ENCODE data around the gene NBAS. TPM values are rescaled to one million over a fixed set of nuclear protein-coding genes. Genes with fewer than 3 reads are reported as not detected.

Gene NBAS
- total and polyA plus RNA-seq, 10 of the 15 experiments (the other 5 are each of a cell fraction or from before 2014, with no cell fraction given), result 4.3 to 32.7 (median 20.8) TPM

GRCh38 chr2:15450808-15451207, 110.3 kb downstream of the NBAS start:
- H3K9me3 ChIP-seq (replicated peaks; ENCODE audit: control insufficient read depth, insufficient read depth, low read length), result no peaks in the 10 kb centered on the region
- 100% methylated on average over 2 of the region's 2 CpGs for WGBS (ENCODE audit: insufficient coverage, insufficient replicate concordance, low lambda C conversion rate, missing lambda C conversion rate)
- DNase-seq (ENCODE audit: low read depth, low spot score), result no peak
- H2AFZ ChIP-seq (ENCODE audit: control insufficient read depth, low read depth, low read length), result no peak overlapping the region
- no peak for ATAC-seq
- H3K27ac ChIP-seq (ENCODE audit: control insufficient read depth, insufficient read depth), result no peak overlapping the region
- ChIA-PET CTCF (no interaction called here), RAD21 (ENCODE audit: unreplicated experiment) (no interaction called here), POLR2A (interaction anchor here (0.6 kb wide), 1 partner anchor 293 kb away, joined by 3 read pairs; no protein-coding TSS in a partner anchor), SMC1A (ENCODE audit: uncharacterized antibody, unreplicated experiment) (no interaction called here)
- no TSS peak for BruUV-seq (replicated peaks)
- in situ Hi-C loops (cut with MboI), result no loop called here
- no peaks in the 10 kb centered on the region for H3K79me2 ChIP-seq (ENCODE audit: control insufficient read depth, insufficient read depth, low read length)
- H3K4me2 ChIP-seq (ENCODE audit: control insufficient read depth, insufficient read depth), result no peak overlapping the region
- H3K4me3 ChIP-seq, result no peak overlapping the region
- FAIRE-seq, result no peak
- intact Hi-C loops (cut with micrococcal nuclease; ENCODE audit: unreplicated experiment), result no loop called here
- H3K9ac ChIP-seq (ENCODE audit: control insufficient read depth, insufficient read depth, low read length), result no peak overlapping the region
- H3K4me1 ChIP-seq (ENCODE audit: control insufficient read depth, insufficient read depth, low read length), result no peaks in the 10 kb centered on the region
- no peaks in the 10 kb centered on the region for H4K20me1 ChIP-seq (ENCODE audit: control insufficient read depth, insufficient read depth)
- H3K36me3 ChIP-seq (ENCODE audit: control insufficient read depth in 2 of 2, insufficient read depth in 2 of 2, low read length in 1 of 2), result no peaks in the 10 kb centered on the region; a peak in 1 of 4 replicates
- TF ChIP-seq PAX8 (IDR thresholded peaks at IDR 0.05) (no peak), GABPA (IDR thresholded peaks at IDR 0.05; ENCODE audit: low read depth) (no peak), ZNF274 (IDR thresholded peaks at IDR 0.05; ENCODE audit: insufficient read depth, insufficient read length) (no peak), MTA2 (IDR thresholded peaks at IDR 0.05; ENCODE audit: low read depth) (no peak), CBX3 (IDR thresholded peaks at IDR 0.05; ENCODE audit: borderline replicate concordance, low read depth) (no peak), IKZF1 (conservative IDR thresholded peaks at IDR 0.05) (no peak), HCFC1 (IDR thresholded peaks at IDR 0.05; ENCODE audit: low read length) (no peak), PBX3 (IDR thresholded peaks at IDR 0.05; ENCODE audit: insufficient replicate concordance, low read depth, low read length) (no peak), ATF7 (IDR thresholded peaks at IDR 0.05; ENCODE audit: low read depth) (no peak), IRF3 (IDR thresholded peaks at IDR 0.05) (no peak), TBL1XR1 (IDR thresholded peaks at IDR 0.05; ENCODE audit: low read depth, low read length) (no peak), RUNX3 (IDR thresholded peaks at IDR 0.05; ENCODE audit: low read length) (no peak), IRF4 (IDR thresholded peaks at IDR 0.05; ENCODE audit: low read depth, low read length) (no peak), LARP7 (IDR thresholded peaks at IDR 0.05) (no peak)
- no peaks in the 10 kb centered on the region for H3K27me3 ChIP-seq (replicated peaks in 1 of 2; ENCODE audit: control insufficient read depth in 2 of 2, insufficient read depth in 2 of 2, low read length in 1 of 2)

Data from GM12878 (cell line).